Peyer's patch (tissue), 4 donors: ENCODE data around the gene LCK.

ENCODE experiments used
- POLR2A ChIP-seq, 2 donors: fragments of 450-650 bp; IDR thresholded peaks; one replicate each; pipeline ENCODE4 v1.5.1; 2017; ENCODE audit warnings: antibody characterized with exemption in 2 of 2, mild to moderate bottlenecking in 2 of 2, moderate library complexity in 2 of 2
- TF ChIP-seq, protein P1 (sequence below), 6 experiments: fragments of 450-650 bp in 4 of 6; fragments of 200-600 bp in 2 of 6; sonication (generic) in 1 of 6; IDR thresholded peaks; one replicate each; pipeline ENCODE4 v1.5.1; 2017 to 2019; ENCODE audit warnings: antibody characterized with exemption in 6 of 6, mild to moderate bottlenecking in 3 of 6, moderate library complexity in 1 of 6

GRCh38 chr1:32228771-32229170 lies 22.3 kb upstream of the LCK start:
- TF ChIP-seq, protein P1, sequence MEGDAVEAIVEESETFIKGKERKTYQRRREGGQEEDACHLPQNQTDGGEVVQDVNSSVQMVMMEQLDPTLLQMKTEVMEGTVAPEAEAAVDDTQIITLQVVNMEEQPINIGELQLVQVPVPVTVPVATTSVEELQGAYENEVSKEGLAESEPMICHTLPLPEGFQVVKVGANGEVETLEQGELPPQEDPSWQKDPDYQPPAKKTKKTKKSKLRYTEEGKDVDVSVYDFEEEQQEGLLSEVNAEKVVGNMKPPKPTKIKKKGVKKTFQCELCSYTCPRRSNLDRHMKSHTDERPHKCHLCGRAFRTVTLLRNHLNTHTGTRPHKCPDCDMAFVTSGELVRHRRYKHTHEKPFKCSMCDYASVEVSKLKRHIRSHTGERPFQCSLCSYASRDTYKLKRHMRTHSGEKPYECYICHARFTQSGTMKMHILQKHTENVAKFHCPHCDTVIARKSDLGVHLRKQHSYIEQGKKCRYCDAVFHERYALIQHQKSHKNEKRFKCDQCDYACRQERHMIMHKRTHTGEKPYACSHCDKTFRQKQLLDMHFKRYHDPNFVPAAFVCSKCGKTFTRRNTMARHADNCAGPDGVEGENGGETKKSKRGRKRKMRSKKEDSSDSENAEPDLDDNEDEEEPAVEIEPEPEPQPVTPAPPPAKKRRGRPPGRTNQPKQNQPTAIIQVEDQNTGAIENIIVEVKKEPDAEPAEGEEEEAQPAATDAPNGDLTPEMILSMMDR (IDR thresholded peaks at IDR 0.05): no peak
- TF ChIP-seq POLR2A (IDR thresholded peaks at IDR 0.05): no peak
